Colonic mucosa (tissue), 4 donors: ENCODE results near the gene RABGAP1L. TPM values are rescaled to one million over a fixed set of nuclear protein-coding genes. Genes with fewer than 3 reads are reported as not detected.

Experiments used
- DNase-seq: peaks from one replicate; pipeline ENCODE4 v3.0.0-alpha.2; 2020
- H3K27ac ChIP-seq: fragments of 200-600 bp; one replicate; pipeline ENCODE4 v1.8.0; 2021
- H3K27me3 ChIP-seq: fragments of 200-600 bp; one replicate; pipeline ENCODE4 v1.8.0; 2021
- H3K36me3 ChIP-seq: fragments of 200-600 bp; one replicate; pipeline ENCODE4 v1.8.0; 2021
- H3K4me1 ChIP-seq: fragments of 200-600 bp; one replicate; pipeline ENCODE4 v1.8.0; 2021; ENCODE audit warnings: mild to moderate bottlenecking
- H3K4me3 ChIP-seq: fragments of 200-600 bp; one replicate; pipeline ENCODE4 v1.8.0; 2021
- H3K9ac ChIP-seq, 2 donors: one replicate each; pipeline ENCODE4 v1.7.0; 2013; ENCODE audit warnings: control low read depth in 2 of 2, low read depth in 2 of 2, low read length in 2 of 2
- H3K9me3 ChIP-seq: fragments of 200-600 bp; one replicate; pipeline ENCODE4 v1.8.0; 2021
- CTCF ChIP-seq: fragments of 200-600 bp; IDR thresholded peaks from one replicate; pipeline ENCODE4 v1.8.0; 2022; ENCODE audit warnings: antibody characterized with exemption, mild to moderate bottlenecking
- intact Hi-C: fragments of 100-400 bp; cut with DNase I; formaldehyde crosslinking; loops from one replicate; pipeline ENCODE4 v1.14.1; 2022
- total RNA-seq, 2 donors: library from RNA; stranded (reverse); fragmentation: NEBNext Ultra II Directional in 1 of 2; extraction: Animal tissue kit (Norgen Biotek cat#: 25700) in 1 of 2; gene quantifications; one replicate each; pipeline ENCODE4 v1.2.1, GENCODE V29; 2021
- donor health status: healthy.
- donor health status: DM: no; HTN: no; CAD: no.
- donor health status: DM: no; HTN: no; CAD: no.

RABGAP1L gene
- total RNA-seq, 2 donors from 2014 or later: 50.3 to 87.0 TPM

GRCh38 chr1:174414203-174414602 is 254.9 kb downstream of the RABGAP1L start:
- intact Hi-C loops: no loop called here
- Histone ChIP-seq H3K9ac (no peak overlapping the region), H3K27ac (no peak overlapping the region), H3K9me3 (no peaks in the 10 kb centered on the region), H3K4me1 (no peaks in the 10 kb centered on the region), H3K36me3 (no peaks in the 10 kb centered on the region), H3K27me3 (no peaks in the 10 kb centered on the region), H3K4me3 (no peak overlapping the region)
- no peak for DNase-seq
- no peak for TF ChIP-seq CTCF

- no peak for TF ChIP-seq CTCF
Observed at GRCh38 chr1:174415506-174415905, 256.2 kb downstream of the RABGAP1L start.

GRCh38 chr1:174417921-174418320 is 258.6 kb downstream of the RABGAP1L start:
- H3K9ac ChIP-seq: no peak overlapping the region
- intact Hi-C loops: no loop called here
- no peaks in the 10 kb centered on the region for H3K36me3 ChIP-seq
- H3K27ac ChIP-seq: no peak overlapping the region
- TF ChIP-seq CTCF: no peak
- H3K4me3 ChIP-seq: no peak overlapping the region
- H3K4me1 ChIP-seq: no peaks in the 10 kb centered on the region
- no peaks in the 10 kb centered on the region for H3K27me3 ChIP-seq
- no peak for DNase-seq
- no peaks in the 10 kb centered on the region for H3K9me3 ChIP-seq

More at GRCh38 chr1:174415506-174415905, 256.2 kb downstream of the RABGAP1L start:
- H3K27me3 ChIP-seq: no peaks in the 10 kb centered on the region
- intact Hi-C loops: no loop called here
- no peaks in the 10 kb centered on the region for H3K9me3 ChIP-seq
- no peaks in the 10 kb centered on the region for H3K4me1 ChIP-seq
- no peak for DNase-seq
- no peak overlapping the region for H3K9ac ChIP-seq
- no peak overlapping the region for H3K27ac ChIP-seq
- no peaks in the 10 kb centered on the region for H3K36me3 ChIP-seq
- no peak overlapping the region for H3K4me3 ChIP-seq

- Histone ChIP-seq H3K9ac (no peak overlapping the region), H3K36me3 (no peaks in the 10 kb centered on the region), H3K27me3 (no peaks in the 10 kb centered on the region), H3K4me3 (no peak overlapping the region), H3K9me3 (no peaks in the 10 kb centered on the region), H3K4me1 (no peaks in the 10 kb centered on the region), H3K27ac (no peak overlapping the region)
- no peak for TF ChIP-seq CTCF
- no peak for DNase-seq
- intact Hi-C loops: no loop called here
Observed at GRCh38 chr1:174425121-174425520, 265.8 kb downstream of the RABGAP1L start.

GRCh38 chr1:174426153-174426552 is 266.8 kb downstream of the RABGAP1L start:
- Histone ChIP-seq H3K36me3 (no peaks in the 10 kb centered on the region), H3K9me3 (no peaks in the 10 kb centered on the region), H3K4me1 (no peaks in the 10 kb centered on the region), H3K4me3 (no peak overlapping the region), H3K9ac (no peak overlapping the region), H3K27ac (no peak overlapping the region), H3K27me3 (no peaks in the 10 kb centered on the region)
- no peak for DNase-seq
- intact Hi-C loops: no loop called here
- TF ChIP-seq CTCF: no peak

- no peaks in the 10 kb centered on the region for H3K4me1 ChIP-seq
Observed at GRCh38 chr1:174428033-174428432, 268.7 kb downstream of the RABGAP1L start.

More at GRCh38 chr1:174428033-174428432, 268.7 kb downstream of the RABGAP1L start:
- Histone ChIP-seq H3K9me3 (no peaks in the 10 kb centered on the region), H3K27me3 (no peaks in the 10 kb centered on the region), H3K9ac (no peak overlapping the region), H3K36me3 (no peaks in the 10 kb centered on the region), H3K27ac (no peak overlapping the region), H3K4me3 (no peak overlapping the region)
- no peak for DNase-seq
- no peak for TF ChIP-seq CTCF
- intact Hi-C loops: no loop called here
